HepG2 (cell line): ENCODE data around the gene TLR6. TPM values are rescaled to one million over a fixed set of nuclear protein-coding genes. Genes with fewer than 3 reads are reported as not detected.
A peak's percentile ranks its signal among the peaks of the same experiment; 100 is the strongest.

Source experiments
- ATAC-seq: fragments of 200-7000 bp; cut with Tn5 transposase; 3 replicates; pipeline ENCODE4 v1.9.1; 2020; ENCODE audit warnings: mild to moderate bottlenecking, moderate library complexity
- BruUV-seq: library from RNA; stranded (reverse); fragments of 400-500 nt; replicated peaks from 2 replicates; lab custom pipeline; 2021; lab: Mats Ljungman, UMichigan
- CTCF ChIA-PET: fragments of 300-600 bp; formaldehyde crosslinking; extraction: SDS; loops from one replicate; lab custom pipeline; 2021; ENCODE audit warnings: low total read pairs, inconsistent platforms, low intra/inter-chr PET ratio; lab: Yijun Ruan, JAX
- POLR2A ChIA-PET: fragments of 350-600 bp; sonication (Branson Sonifier 250); formaldehyde crosslinking; loops from one replicate; lab custom pipeline; 2020; ENCODE audit warnings: antibody characterized with exemption, inconsistent platforms; lab: Yijun Ruan, JAX
- DNase-seq: peaks from one replicate; pipeline ENCODE4 v3.0.0-alpha.2; 2015; ENCODE audit warnings: low spot score
- FAIRE-seq: peaks from 3 replicates; lab custom pipeline; 2011; peaks lifted over from hg19 to GRCh38; lab: Jason Lieb, UNC
- H2AFZ ChIP-seq: one replicate; pipeline ENCODE4 v1.6.1; 2011; ENCODE audit warnings: low read length, inconsistent platforms
- H3K27ac ChIP-seq: fragments of 300-600 bp; 3 replicates; pipeline ENCODE4 v1.8.0; 2011; ENCODE audit warnings: mixed run types, mild to moderate bottlenecking, mixed read lengths, low read length, inconsistent platforms; ENCODE audit not compliant: insufficient read depth; ENCODE audit errors: extremely low read length
- H3K27me3 ChIP-seq, 2 experiments: fragments of 200-600 bp in 1 of 2; 2 replicates in 1 of 2; 3 replicates in 1 of 2; pipeline versions ENCODE4 v1.6.0 to v1.8.0; 2011; ENCODE audit warnings: low read length in 2 of 2, mild to moderate bottlenecking in 2 of 2, moderate library complexity in 2 of 2, inconsistent platforms in 1 of 2; ENCODE audit not compliant: insufficient read depth in 2 of 2, control insufficient read depth in 1 of 2
- H3K36me3 ChIP-seq, 2 experiments: fragments of 200-600 bp in 1 of 2; replicated peaks in 1 of 2; 2 replicates in 1 of 2; 3 replicates in 1 of 2; pipeline versions ENCODE4 v1.5.1 to v1.8.0; 2011; ENCODE audit warnings: low read length in 2 of 2, inconsistent platforms in 1 of 2; ENCODE audit not compliant: insufficient read depth in 2 of 2, control insufficient read depth in 1 of 2
- H3K4me1 ChIP-seq: 2 replicates; pipeline ENCODE4 v1.5.1; 2012; ENCODE audit warnings: low read length, inconsistent platforms; ENCODE audit not compliant: insufficient read depth
- H3K4me2 ChIP-seq: 2 replicates; pipeline ENCODE4 v1.6.0; 2011; ENCODE audit warnings: low read depth, low read length, inconsistent platforms
- H3K4me3 ChIP-seq, 3 experiments: fragments of 200-600 bp in 1 of 3; sonication (generic), shearing (Covaris generic) in 1 of 3; replicated peaks in 1 of 3; 2 replicates each; pipeline ENCODE4 v1.5.1; 2011 to 2016; ENCODE audit warnings: low read length in 3 of 3, inconsistent platforms in 2 of 3, low read depth in 2 of 3, mild to moderate bottlenecking in 2 of 3, control low read depth in 1 of 3, mixed read lengths in 1 of 3; ENCODE audit not compliant: insufficient read depth in 1 of 3
- H3K79me2 ChIP-seq: one replicate; pipeline ENCODE4 v1.6.1; 2011; ENCODE audit warnings: low read length, inconsistent platforms; ENCODE audit not compliant: insufficient read depth
- H3K9ac ChIP-seq: 2 replicates; pipeline ENCODE4 v1.6.0; 2011; ENCODE audit warnings: mild to moderate bottlenecking, low read depth, low read length, inconsistent platforms; ENCODE audit not compliant: insufficient read depth
- H3K9me3 ChIP-seq: 2 replicates; pipeline ENCODE4 v1.5.1; 2012; ENCODE audit warnings: mild to moderate bottlenecking, low read length
- H4K20me1 ChIP-seq: 2 replicates; pipeline ENCODE4 v1.6.0; 2011; ENCODE audit warnings: inconsistent platforms, mild to moderate bottlenecking, low read length, moderate library complexity; ENCODE audit not compliant: insufficient read depth
- BORCS8-MEF2B ChIP-seq: sonication (generic); formaldehyde crosslinking; IDR thresholded peaks from 2 replicates; pipeline ENCODE4 v1.8.0; 2022; ENCODE audit warnings: mild to moderate bottlenecking, missing genetic modification reagents
- DMTF1 ChIP-seq: sonication (generic); formaldehyde crosslinking; IDR thresholded peaks from 2 replicates; pipeline ENCODE4 v1.4.0; 2020; ENCODE audit warnings: mild to moderate bottlenecking, missing genetic modification reagents
- GFI1 ChIP-seq: sonication (generic); formaldehyde crosslinking; IDR thresholded peaks from 2 replicates; pipeline ENCODE4 v1.5.0; 2020; ENCODE audit warnings: missing genetic modification reagents, mild to moderate bottlenecking, borderline replicate concordance
- HMG20A ChIP-seq: IDR thresholded peaks from 2 replicates; pipeline ENCODE4 v1.6.1; 2016; ENCODE audit warnings: borderline replicate concordance
- RAD21 ChIP-seq: fragments of 450-650 bp; formaldehyde crosslinking; IDR thresholded peaks from 2 replicates; pipeline ENCODE4 v1.5.0; 2020; ENCODE audit warnings: mild to moderate bottlenecking
- REPIN1 ChIP-seq: sonication (generic); formaldehyde crosslinking; IDR thresholded peaks from 2 replicates; pipeline ENCODE4 v1.8.0; 2022; ENCODE audit warnings: missing genetic modification reagents, low read depth, mild to moderate bottlenecking, borderline replicate concordance
- TRIM24 ChIP-seq: sonication (generic); formaldehyde crosslinking; IDR thresholded peaks from 2 replicates; pipeline ENCODE4 v1.8.0; 2022; ENCODE audit warnings: mild to moderate bottlenecking, missing genetic modification reagents
- ZNF20 ChIP-seq: sonication (generic); formaldehyde crosslinking; IDR thresholded peaks from 2 replicates; pipeline ENCODE4 v1.4.0; 2020; ENCODE audit warnings: mild to moderate bottlenecking, moderate library complexity, missing genetic modification reagents
- ZNF276 ChIP-seq: sonication (generic); formaldehyde crosslinking; IDR thresholded peaks from 2 replicates; pipeline ENCODE4 v1.4.0; 2020; ENCODE audit warnings: mild to moderate bottlenecking, low read depth, missing genetic modification reagents
- ZNF431 ChIP-seq: sonication (generic); formaldehyde crosslinking; IDR thresholded peaks from 2 replicates; pipeline ENCODE4 v1.9.0; 2022; ENCODE audit warnings: missing genetic modification reagents, low read depth, mild to moderate bottlenecking, borderline replicate concordance
- ZNF550 ChIP-seq: sonication (generic); formaldehyde crosslinking; IDR thresholded peaks from 2 replicates; pipeline ENCODE4 v1.4.0; 2020; ENCODE audit warnings: mild to moderate bottlenecking, missing genetic modification reagents, borderline replicate concordance
- WGBS: methylation state at CpG from one replicate; pipeline ENCODE4 v1.1.6; 2017; ENCODE audit warnings: low lambda C conversion rate; 5-methylcytosine and 5-hydroxymethylcytosine counted together
- in situ Hi-C: cut with HindIII; loops from 2 replicates; pipeline ENCODE4 v1.10.0; 2017; ENCODE audit warnings: low pct_unique_long_range_greater_than_20kb; ENCODE audit not compliant: extremely low pct_ligation_motif_present
- intact Hi-C: fragments of 100-400 bp; cut with micrococcal nuclease; formaldehyde crosslinking; loops from one replicate; pipeline ENCODE4 v1.10.0; 2022; ENCODE audit not compliant: unreplicated experiment
- polyA plus RNA-seq, 8 experiments: library from polyadenylated mRNA; depleted of rRNA in 3 of 8; stranded (reverse) in 7 of 8; unstranded in 1 of 8; fragments of >200 nt; fragmentation: Illumina TruSeq in 4 of 8; extraction: Trizol in 4 of 8; gene quantifications; 2 replicates each; pipeline versions ENCODE4 v1.2.1 to v1.2.3, GENCODE V29; 2011 to 2016; ENCODE audit warnings: low read depth in 4 of 8, missing spikeins in 1 of 8, mixed read lengths in 1 of 8; ENCODE audit not compliant: insufficient read depth in 1 of 8
- total RNA-seq, 5 experiments: library from RNA; depleted of rRNA; stranded (reverse); fragments of >200 nt; fragmentation: Illumina TruSeq; extraction: Trizol; gene quantifications; 2 replicates each; pipeline ENCODE4 v1.2.3, GENCODE V29; 2016; ENCODE audit warnings: low read depth in 1 of 5

Gene TLR6
- total and polyA plus RNA-seq, 2 of the 13 experiments (the other 11 are each of a cell fraction or from before 2014, with no cell fraction given): 0.33 to 0.71 TPM

- ChIA-PET POLR2A (interaction anchor here (2.0 to 3.0 kb wide), 2 partner anchors 16 to 138 kb away, joined by 10 to 27 read pairs; no protein-coding TSS in a partner anchor), CTCF (no interaction called here)
- intact Hi-C loops: loop anchor here (2.0 to 10.0 kb wide), 2 partner anchors 87 to 139 kb away; no protein-coding TSS in a partner anchor
- Histone ChIP-seq H3K9ac (no peak overlapping the region), H2AFZ (no peak overlapping the region), H3K4me1 (peaks cover 49% of the 10 kb centered on the region), H3K36me3 (peaks cover 19 to 62% of the 10 kb centered on the region in 2 experiments), H3K9me3 (no peaks in the 10 kb centered on the region), H3K4me2 (no peak overlapping the region), H4K20me1 (no peaks in the 10 kb centered on the region), H3K27ac (no peak overlapping the region), H3K79me2 (peaks cover 9% of the 10 kb centered on the region), H3K27me3 (no peaks in the 10 kb centered on the region), H3K4me3 (no peak overlapping the region)
- no TSS peak for BruUV-seq
- FAIRE-seq: no peak
- TF ChIP-seq GFI1 (no peak), TRIM24 (no peak)
- WGBS: 91% methylated on average over 10 of the region's 10 CpGs
- in situ Hi-C loops: no loop called here
- DNase-seq: no peak
- no peak for ATAC-seq
These were observed 49.2 kb upstream of the TLR6 start for GRCh38 chr4:38905652-38906385.

GRCh38 chr4:38904682-38905081 is 48.1 kb upstream of the TLR6 start:
- Histone ChIP-seq H3K4me2 (peak overlapping the region; percentile 71), H3K27me3 (no peaks in the 10 kb centered on the region), H4K20me1 (no peaks in the 10 kb centered on the region), H3K27ac (peak overlapping the region; percentile 81), H3K9ac (peak overlapping the region; percentile 34; the same call in 1 of the 2 replicates), H3K4me1 (peaks cover 43% of the 10 kb centered on the region), H3K79me2 (peaks cover 9% of the 10 kb centered on the region), H2AFZ (no peak overlapping the region), H3K36me3 (peaks cover 18 to 51% of the 10 kb centered on the region in 2 experiments), H3K9me3 (no peaks in the 10 kb centered on the region), H3K4me3 (peak overlapping the region; percentile 27 to 53 (median 39); a peak in 3 of 6 replicates)
- CTCF ChIA-PET: interaction anchor here (0.9 kb wide), 1 partner anchor 231 kb away, joined by 3 read pairs; no protein-coding TSS in a partner anchor
- BruUV-seq: no TSS peak
- WGBS: 24% methylated on average over 3 of the region's 3 CpGs
- ATAC-seq: peak; percentile 52
- FAIRE-seq: no peak
- POLR2A ChIA-PET: interaction anchor here (1.1 to 3.0 kb wide), 6 partner anchors 15 to 231 kb away, joined by 3 to 27 read pairs (median 5); no protein-coding TSS in a partner anchor
- in situ Hi-C loops (loop anchor here (5.0 kb wide), 1 partner anchor 233 kb away; no protein-coding TSS in a partner anchor), intact Hi-C loops (loop anchor here (1.0 to 10.0 kb wide), 3 partner anchors 88 to 231 kb away; no protein-coding TSS in a partner anchor)
- no peak for DNase-seq
- TF ChIP-seq ZNF276 (CRISPR knock-in tag) (no peak), ZNF550 (CRISPR knock-in tag) (no peak), BORCS8-MEF2B (CRISPR knock-in tag) (no peak), DMTF1 (CRISPR knock-in tag) (no peak), HMG20A (CRISPR knock-in tag) (no peak), RAD21 (CRISPR knock-in tag) (no peak), REPIN1 (CRISPR knock-in tag) (0 out of 2 replicates have a peak, but pooled peaks have one; percentile 7), ZNF431 (CRISPR knock-in tag) (no peak), ZNF20 (no peak)
